GM21717 (cell line): ENCODE measurements around the gene KCNJ1.
A peak's percentile ranks its signal among the peaks of the same experiment; 100 is the strongest.

Experiments
- ATAC-seq: cut with Tn5 transposase; IDR thresholded peaks from one replicate; pipeline ENCODE4 v1.9.1; 2021; ENCODE audit warnings: mild to moderate bottlenecking, moderate library complexity; ENCODE audit not compliant: unreplicated experiment

The KCNJ1 gene

GRCh38 chr11:128867277-128867676, at the start of gene KCNJ1:
KCNJ1 (minus strand) TSS chr11:128867296; CDS start chr11:128840243, 27,053 bp downstream.
- no peak for ATAC-seq

DNA sequence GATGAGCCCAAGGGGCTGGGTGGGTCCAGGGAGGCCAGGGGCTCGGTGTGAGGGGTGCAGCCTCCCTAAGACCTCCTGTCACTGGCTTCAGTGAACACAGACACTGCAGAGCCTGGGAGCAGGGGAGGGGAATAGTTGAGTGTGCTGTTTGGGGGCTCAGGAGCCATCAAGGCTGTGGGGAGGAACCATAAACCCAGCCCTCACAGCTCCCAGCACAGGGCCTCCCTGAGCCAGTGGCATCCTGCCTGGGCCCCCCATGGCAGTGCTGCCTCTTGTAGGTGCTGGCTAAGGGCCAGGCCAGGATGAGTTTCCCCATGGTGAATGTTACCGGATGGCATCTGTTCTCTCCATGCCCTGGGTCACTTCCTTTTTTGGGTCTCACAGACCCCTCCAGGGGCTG, 49.6 kb upstream of the KCNJ1 start:
- no peak for ATAC-seq

- ATAC-seq, result no peak
Observed at GRCh38 chr11:128916037-128916572, 49.0 kb upstream of the KCNJ1 start.

DNA sequence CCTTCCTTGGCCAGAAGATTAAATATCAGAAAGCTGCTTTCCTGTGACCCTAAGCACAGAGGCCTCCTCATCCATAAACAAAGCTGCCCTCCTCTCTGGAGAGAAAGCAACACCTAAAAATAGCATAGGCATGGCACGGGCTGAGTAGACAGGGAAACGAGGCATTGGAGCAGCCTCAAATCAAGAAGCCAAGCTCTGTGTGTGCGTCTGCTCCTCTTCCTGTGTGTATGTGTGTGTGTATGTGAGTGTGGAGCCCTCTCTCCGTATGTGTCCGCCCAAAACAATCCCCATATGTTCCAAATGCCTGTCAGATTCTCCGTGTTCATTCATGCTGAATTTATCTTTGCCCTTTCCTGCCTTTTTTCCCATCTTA, 48.0 kb upstream of the KCNJ1 start:
- no peak for ATAC-seq

DNA sequence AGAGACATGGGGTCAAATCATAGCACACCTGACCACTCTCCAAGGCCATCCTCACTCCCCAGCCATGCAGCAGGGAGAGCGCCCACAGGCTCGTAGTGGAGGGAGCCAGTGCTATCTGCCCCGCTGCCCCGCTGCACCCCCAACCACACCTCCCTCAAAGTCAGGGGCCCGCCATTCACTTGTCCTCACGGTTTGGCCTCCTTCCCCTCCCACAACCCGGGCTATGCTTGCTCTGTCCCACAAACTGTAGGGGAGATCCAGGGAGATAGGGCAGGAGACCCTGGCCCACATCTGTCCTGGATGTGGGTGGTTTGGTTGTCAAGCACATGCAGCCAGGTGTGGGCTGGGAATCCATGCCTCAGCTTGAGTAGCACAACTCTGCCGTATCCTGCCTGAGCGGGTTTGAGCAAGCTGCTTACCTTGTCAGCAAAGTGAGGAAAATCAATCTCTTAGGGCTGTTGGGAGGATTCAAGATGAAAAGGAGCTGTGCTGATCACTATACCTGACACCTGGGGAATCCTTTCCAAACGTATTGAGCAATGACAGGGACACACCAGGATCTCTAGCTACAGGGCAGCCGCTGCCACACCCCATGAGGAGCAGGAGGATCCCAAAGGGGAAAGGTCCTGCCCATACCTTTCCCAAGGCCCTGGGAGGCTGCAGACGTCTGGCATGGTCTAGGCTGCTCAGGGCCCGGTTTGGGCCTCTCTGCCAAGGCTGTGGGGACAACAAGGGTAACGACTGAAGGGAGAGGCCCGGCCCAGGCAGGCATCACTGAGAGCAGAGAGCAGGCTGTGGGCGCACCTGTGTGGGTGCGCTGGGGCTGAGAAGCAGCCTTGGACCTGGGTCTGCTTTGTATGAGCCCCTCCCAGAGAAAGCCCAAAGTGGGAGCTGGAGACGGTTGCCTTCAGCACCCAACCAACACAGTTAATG, 47.4 kb upstream of the KCNJ1 start:
- ATAC-seq, result no peak

DNA sequence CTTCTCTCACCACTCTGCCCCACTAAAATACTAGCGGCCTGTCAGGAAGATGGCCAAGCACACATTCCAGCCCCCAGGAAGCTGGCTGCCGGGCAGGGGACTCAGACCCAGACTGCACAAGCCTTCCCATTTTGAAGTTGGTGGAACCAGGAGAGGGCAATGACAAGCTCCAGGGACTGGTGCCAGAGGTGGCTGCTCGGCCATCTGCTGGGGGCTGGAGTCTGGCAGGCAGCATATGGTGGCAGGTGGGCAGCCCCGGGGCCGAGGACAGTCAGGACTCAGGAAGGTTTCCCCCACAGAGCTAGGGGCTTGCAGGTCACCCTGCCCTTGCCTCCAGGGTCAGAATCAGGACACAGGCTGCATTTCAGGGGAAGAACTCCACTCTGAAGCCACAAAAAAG, 46.7 kb upstream of the KCNJ1 start:
- no peak for ATAC-seq

DNA sequence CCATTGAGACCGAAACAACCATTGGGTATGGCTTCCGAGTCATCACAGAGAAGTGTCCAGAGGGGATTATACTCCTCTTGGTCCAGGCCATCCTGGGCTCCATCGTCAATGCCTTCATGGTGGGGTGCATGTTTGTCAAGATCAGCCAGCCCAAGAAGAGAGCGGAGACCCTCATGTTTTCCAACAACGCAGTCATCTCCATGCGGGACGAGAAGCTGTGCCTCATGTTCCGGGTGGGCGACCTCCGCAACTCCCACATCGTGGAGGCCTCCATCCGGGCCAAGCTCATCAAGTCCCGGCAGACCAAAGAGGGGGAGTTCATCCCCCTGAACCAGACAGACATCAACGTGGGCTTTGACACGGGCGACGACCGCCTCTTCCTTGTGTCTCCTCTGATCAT, 44.6 kb upstream of the KCNJ1 start:
- no peak for ATAC-seq

DNA sequence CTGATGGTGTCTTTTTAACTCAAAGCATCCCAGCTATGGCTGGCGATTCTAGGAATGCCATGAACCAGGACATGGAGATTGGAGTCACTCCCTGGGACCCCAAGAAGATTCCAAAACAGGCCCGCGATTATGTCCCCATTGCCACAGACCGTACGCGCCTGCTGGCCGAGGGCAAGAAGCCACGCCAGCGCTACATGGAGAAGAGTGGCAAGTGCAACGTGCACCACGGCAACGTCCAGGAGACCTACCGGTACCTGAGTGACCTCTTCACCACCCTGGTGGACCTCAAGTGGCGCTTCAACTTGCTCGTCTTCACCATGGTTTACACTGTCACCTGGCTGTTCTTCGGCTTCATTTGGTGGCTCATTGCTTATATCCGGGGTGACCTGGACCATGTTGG, 44.1 kb upstream of the KCNJ1 start:
- no peak for ATAC-seq

DNA sequence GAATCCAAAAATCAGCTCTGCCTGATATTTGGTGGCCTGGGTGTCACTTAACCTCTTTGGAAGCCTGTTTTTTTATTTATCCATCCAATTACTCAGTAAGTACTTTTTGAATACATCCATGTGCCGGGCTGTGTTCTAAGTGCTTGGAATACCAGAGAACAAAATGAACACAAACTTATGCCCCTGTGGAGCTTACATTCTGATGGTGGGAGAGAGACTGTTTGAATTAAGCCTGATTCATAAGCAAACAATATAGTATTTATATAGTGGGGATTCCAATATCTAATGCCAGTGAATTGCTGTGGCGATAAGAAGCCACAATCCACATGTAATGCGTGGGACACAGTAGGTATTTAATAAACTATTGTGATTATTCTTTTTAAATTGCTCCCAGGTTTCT, 43.5 kb upstream of the KCNJ1 start:
- no peak for ATAC-seq

DNA sequence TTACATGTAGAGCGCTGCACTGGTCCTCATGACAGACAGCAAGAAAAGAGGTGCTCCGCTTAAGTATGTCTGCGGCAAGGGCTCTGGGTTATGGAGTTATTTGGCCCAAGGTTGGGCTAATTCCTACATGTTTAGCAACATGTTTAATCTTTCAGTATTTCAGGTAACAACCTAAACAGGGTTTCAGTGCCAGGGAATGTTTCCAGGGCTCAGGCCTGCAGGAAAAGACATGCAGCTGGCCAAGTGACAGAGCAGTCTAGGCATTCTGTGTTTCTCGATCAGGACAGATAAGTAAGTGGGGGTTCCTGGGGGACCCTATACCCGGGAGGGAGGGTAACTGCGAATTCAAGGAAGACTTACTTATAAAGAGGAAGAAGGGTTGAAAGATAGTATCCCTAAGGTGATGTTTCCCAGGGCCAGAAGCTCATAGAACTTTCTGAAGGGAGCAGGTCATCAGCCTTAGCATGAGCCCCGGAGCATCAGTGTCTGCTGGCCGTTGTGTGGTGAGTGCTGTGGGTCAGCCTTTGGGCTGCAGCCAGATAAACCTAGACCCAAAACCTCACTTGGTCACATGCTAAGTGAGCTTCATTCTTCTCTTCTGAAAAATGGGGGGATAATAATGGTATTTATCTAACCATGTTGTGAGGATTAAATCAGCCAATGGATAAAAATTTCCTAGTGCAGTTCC, 42.5 kb upstream of the KCNJ1 start:
- no peak for ATAC-seq

GRCh38 chr11:128908391-128909246, 41.5 kb upstream of the KCNJ1 start:
- ATAC-seq, result no peak

DNA sequence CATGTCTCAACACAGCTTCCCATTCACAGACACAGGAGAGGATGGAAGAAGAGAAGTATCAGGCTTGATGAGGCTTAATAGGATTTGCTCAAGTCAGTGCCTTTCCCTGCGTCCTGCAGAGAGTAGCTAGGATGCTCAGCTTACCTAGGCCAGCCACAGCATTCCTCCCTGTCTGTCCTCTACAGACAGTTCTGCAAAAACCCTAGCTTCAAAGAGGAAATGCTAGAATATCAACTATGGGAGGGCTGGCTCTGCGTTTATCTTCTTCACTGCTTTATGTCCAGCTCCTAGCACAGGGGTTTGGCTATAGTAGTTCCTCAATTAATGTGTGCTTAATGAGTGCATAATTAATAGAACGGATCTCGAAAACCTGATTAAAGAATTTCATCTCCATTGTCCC, 40.5 kb upstream of the KCNJ1 start:
- ATAC-seq, result no peak

- no peak for ATAC-seq
Observed at GRCh38 chr11:128906185-128907050, 39.3 kb upstream of the KCNJ1 start.

DNA sequence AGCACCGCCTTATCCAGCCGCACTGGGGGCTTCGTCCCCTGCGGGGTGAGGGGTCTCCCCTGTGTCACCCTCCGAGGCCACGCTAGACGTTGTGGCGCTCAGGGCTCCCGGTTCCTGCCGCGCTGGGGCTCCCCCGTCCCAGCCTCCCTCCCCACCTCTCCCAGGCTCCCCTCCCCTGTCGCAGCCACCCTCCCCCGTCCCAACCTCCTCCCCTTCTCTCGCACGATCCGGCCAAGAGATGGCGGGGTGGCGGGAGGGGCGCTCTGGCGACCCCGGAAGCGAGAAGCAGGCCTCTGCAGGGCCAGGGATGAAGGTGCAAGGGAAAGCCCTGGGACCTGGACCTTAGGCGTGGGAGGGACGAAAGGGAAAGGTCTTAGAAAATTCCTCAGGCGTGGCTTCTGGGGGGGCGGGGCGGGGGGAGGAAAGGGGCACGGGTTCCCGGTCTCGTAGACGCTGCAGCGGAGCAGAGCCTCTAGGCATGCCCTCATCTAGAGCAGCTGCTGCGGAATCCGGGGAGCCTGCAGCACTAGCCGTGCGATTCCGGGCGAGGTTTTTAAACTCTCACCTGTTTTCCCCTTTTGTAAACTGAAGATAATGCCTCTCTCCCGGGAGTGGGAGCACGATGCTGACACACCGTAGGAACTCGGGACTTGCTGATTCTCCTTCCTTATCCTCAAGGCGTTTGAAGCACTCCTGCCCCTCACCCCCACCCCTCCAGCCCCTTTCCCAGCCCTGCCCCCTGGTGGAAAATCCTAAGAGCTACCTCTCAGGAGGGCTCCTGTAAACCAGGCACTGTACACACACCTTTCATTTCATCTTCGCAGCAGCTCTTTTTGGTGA, 38.5 kb upstream of the KCNJ1 start:
- ATAC-seq, result peak; percentile 44

DNA sequence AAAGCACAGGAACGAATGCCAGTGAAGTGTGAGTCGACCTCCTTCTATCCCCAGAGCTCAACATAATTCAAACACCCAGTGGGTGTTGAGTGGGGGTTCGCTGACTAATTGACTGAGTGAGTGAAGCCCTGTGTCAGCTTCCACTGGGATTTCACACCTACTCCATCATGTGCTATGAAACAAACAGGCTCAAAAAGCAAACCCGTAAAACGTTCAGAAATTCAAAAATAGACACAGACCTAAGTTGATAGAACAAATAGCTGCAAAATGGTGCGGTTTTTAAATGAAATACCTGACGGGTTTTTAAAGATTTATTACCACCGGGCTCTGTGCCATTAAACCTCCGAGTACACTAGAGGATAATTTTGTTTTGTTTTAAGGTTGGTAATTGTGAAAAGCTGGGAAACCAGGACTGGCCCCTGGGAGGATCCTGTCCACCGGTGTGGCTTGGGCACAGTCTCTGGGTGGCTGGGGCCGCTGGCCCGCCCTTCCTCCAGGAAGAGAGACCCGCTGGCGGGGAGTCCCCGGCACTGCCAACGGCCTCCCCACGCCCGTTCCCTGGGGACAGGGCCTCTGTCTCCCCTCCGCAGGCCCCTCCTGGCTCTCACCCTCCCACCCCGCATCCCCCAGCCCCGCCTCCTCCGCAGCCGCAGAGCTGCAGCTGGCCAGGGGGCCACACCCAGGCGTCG, 37.7 kb upstream of the KCNJ1 start:
- peak; percentile 39 for ATAC-seq

GRCh38 chr11:128904303-128904655, 37.2 kb upstream of the KCNJ1 start:
- no peak for ATAC-seq

GRCh38 chr11:128903248-128904061, 36.4 kb upstream of the KCNJ1 start:
- no peak for ATAC-seq

DNA sequence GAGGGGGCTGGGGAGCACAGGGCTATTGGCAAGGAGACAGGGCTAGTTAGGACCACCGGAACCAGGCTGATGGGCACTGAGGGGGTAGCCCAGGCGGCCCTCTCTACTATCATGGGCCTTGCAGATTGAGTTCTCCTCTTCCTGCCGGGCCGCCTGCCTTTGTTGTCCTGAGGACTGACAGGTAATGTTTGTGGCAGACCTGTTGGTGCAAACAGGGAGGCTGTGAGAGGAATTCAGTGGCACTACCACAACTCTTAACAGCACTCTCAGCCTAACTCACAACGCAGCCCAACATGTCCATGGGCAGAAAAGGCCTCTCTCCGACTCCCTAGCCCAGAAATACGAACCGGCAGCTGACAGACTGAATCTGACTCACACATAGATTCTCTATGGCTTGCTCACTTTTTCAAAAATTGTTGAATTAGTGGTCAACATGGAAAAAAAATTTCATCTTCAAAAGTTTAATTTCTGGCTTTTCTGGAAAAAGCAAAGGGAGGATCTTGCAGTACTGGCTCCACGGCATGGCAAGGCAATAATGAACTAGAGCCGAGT, 35.5 kb upstream of the KCNJ1 start:
- no peak for ATAC-seq
